IMR-90 (cell line): Measurements from ENCODE around the gene MYO9B. TPM values are rescaled to one million over a fixed set of nuclear protein-coding genes. Genes with fewer than 3 reads are reported as not detected.

Experiments
- ATAC-seq: fragments of 200-7000 bp; cut with Tn5 transposase; 2 replicates; pipeline ENCODE4 v1.9.1; 2020; ENCODE audit warnings: low read depth, mild to moderate bottlenecking, moderate library complexity
- BruUV-seq: library from RNA; stranded (reverse); fragments of 400-500 nt; replicated peaks from 2 replicates; lab custom pipeline; 2021; lab: Mats Ljungman, UMichigan
- CTCF ChIA-PET: fragments of 300-600 bp; formaldehyde crosslinking; extraction: SDS; loops from one replicate; lab custom pipeline; 2021; ENCODE audit warnings: antibody characterized with exemption; lab: Yijun Ruan, JAX
- POLR2A ChIA-PET: fragments of 300-600 bp; sonication (Branson Sonifier 250); formaldehyde crosslinking; loops from one replicate; lab custom pipeline; 2022; ENCODE audit warnings: antibody characterized with exemption; ENCODE audit not compliant: unreplicated experiment; lab: Charles Lee
- DNase-seq: peaks from one replicate; pipeline ENCODE4 v3.0.0; 2013
- H2AFZ ChIP-seq: replicated peaks from 2 replicates; pipeline ENCODE3; 2013; ENCODE audit warnings: low read length, mild to moderate bottlenecking; ENCODE audit not compliant: poor library complexity
- H2AK5ac ChIP-seq: 2 replicates; pipeline ENCODE4 v1.6.1; 2013; ENCODE audit warnings: low read depth, low read length, inconsistent platforms
- H2AK9ac ChIP-seq: replicated peaks from 2 replicates; pipeline ENCODE3; 2013; ENCODE audit warnings: mild to moderate bottlenecking, low read depth, low read length, moderate library complexity; ENCODE audit not compliant: poor library complexity
- H2BK120ac ChIP-seq: 2 replicates; pipeline ENCODE4 v1.6.1; 2013; ENCODE audit warnings: low read depth, low read length, inconsistent platforms
- H2BK15ac ChIP-seq: 3 replicates; pipeline ENCODE4 v1.6.1; 2013; ENCODE audit warnings: low read depth, low read length, inconsistent platforms
- H2BK20ac ChIP-seq: 2 replicates; pipeline ENCODE4 v1.6.1; 2013; ENCODE audit warnings: low read depth, mild to moderate bottlenecking, inconsistent platforms, low read length, moderate library complexity
- H2BK5ac ChIP-seq: 2 replicates; pipeline ENCODE4 v1.6.1; 2013; ENCODE audit warnings: mild to moderate bottlenecking, low read depth, low read length, inconsistent platforms; ENCODE audit not compliant: poor library complexity, severe bottlenecking
- H3K14ac ChIP-seq: replicated peaks from 2 replicates; pipeline ENCODE4 v1.6.1; 2013; ENCODE audit warnings: low read depth, low read length, inconsistent platforms
- H3K18ac ChIP-seq: 2 replicates; pipeline ENCODE4 v1.6.1; 2013; ENCODE audit warnings: low read depth, low read length, control low read depth
- H3K23ac ChIP-seq: 2 replicates; pipeline ENCODE4 v1.6.1; 2013; ENCODE audit warnings: low read depth, low read length, inconsistent platforms
- H3K27ac ChIP-seq: 2 replicates; pipeline ENCODE4 v1.5.1; 2013; ENCODE audit warnings: mild to moderate bottlenecking, control low read depth, low read length; ENCODE audit not compliant: insufficient read depth
- H3K27me3 ChIP-seq: 2 replicates; pipeline ENCODE4 v1.6.1; 2013; ENCODE audit warnings: low read length; ENCODE audit not compliant: control insufficient read depth, insufficient read depth
- H3K36me3 ChIP-seq: 2 replicates; pipeline ENCODE4 v1.6.1; 2013; ENCODE audit warnings: low read length, mixed read lengths; ENCODE audit not compliant: control insufficient read depth, insufficient read depth
- H3K4ac ChIP-seq: 2 replicates; pipeline ENCODE4 v1.6.1; 2013; ENCODE audit warnings: low read depth, low read length, inconsistent platforms
- H3K4me1 ChIP-seq: 2 replicates; pipeline ENCODE4 v1.6.1; 2013; ENCODE audit warnings: low read length, mixed read lengths; ENCODE audit not compliant: control insufficient read depth, insufficient read depth
- H3K4me2 ChIP-seq: 2 replicates; pipeline ENCODE4 v1.6.1; 2013; ENCODE audit warnings: low read depth, mild to moderate bottlenecking, control low read depth, low read length, moderate library complexity
- H3K4me3 ChIP-seq: 2 replicates; pipeline ENCODE4 v1.5.1; 2013; ENCODE audit warnings: low read depth, mild to moderate bottlenecking, control low read depth, low read length, moderate library complexity; ENCODE audit not compliant: insufficient read depth
- H3K56ac ChIP-seq: 2 replicates; pipeline ENCODE4 v1.6.1; 2013; ENCODE audit warnings: low read length, inconsistent platforms; ENCODE audit not compliant: insufficient read depth; ENCODE audit errors: extremely low read depth
- H3K79me1 ChIP-seq, 2 experiments: 2 replicates each; pipeline ENCODE4 v1.6.1; 2013; ENCODE audit warnings: low read length in 2 of 2, inconsistent platforms in 1 of 2, low read depth in 1 of 2
- H3K9ac ChIP-seq: 2 replicates; pipeline ENCODE4 v1.6.1; 2013; ENCODE audit warnings: low read depth, low read length, control low read depth
- H3K9me1 ChIP-seq: 2 replicates; pipeline ENCODE4 v1.6.1; 2013; ENCODE audit warnings: low read length, inconsistent platforms; ENCODE audit not compliant: insufficient read depth
- H3K9me3 ChIP-seq: 2 replicates; pipeline ENCODE4 v1.6.1; 2013; ENCODE audit warnings: low read length; ENCODE audit not compliant: control insufficient read depth, insufficient read depth
- H4K20me1 ChIP-seq: 2 replicates; pipeline ENCODE4 v1.6.1; 2013; ENCODE audit warnings: low read length, inconsistent platforms; ENCODE audit not compliant: insufficient read depth
- H4K5ac ChIP-seq: 2 replicates; pipeline ENCODE4 v1.6.1; 2013; ENCODE audit warnings: mild to moderate bottlenecking, low read depth, low read length, control low read depth
- H4K8ac ChIP-seq, 2 experiments: 2 replicates each; pipeline ENCODE4 v1.6.1; 2013; ENCODE audit warnings: low read depth in 2 of 2, low read length in 2 of 2, control low read depth in 1 of 2, inconsistent platforms in 1 of 2
- H4K91ac ChIP-seq: 2 replicates; pipeline ENCODE4 v1.6.1; 2013; ENCODE audit warnings: low read depth, low read length, inconsistent platforms; ENCODE audit not compliant: insufficient read depth
- BHLHE40 ChIP-seq: fragments of 150-350 bp; IDR thresholded peaks from 2 replicates; pipeline ENCODE4 v1.6.1; 2016; ENCODE audit warnings: mild to moderate bottlenecking, low read depth, low read length
- FOS ChIP-seq: fragments of 150-350 bp; IDR thresholded peaks from 2 replicates; pipeline ENCODE4 v1.6.1; 2016; ENCODE audit warnings: low read depth, low read length
- RFX5 ChIP-seq: IDR thresholded peaks from 2 replicates; pipeline ENCODE4 v1.8.0; 2012; ENCODE audit warnings: low read depth, mild to moderate bottlenecking, low read length, moderate library complexity
- WGBS, 2 experiments: methylation state at CpG; one replicate each; pipeline versions ENCODE4 v1.1.5 to v1.1.7; 2013; ENCODE audit warnings: missing lambda C conversion rate in 2 of 2; ENCODE audit not compliant: insufficient read length in 1 of 2; ENCODE audit errors: extremely low coverage in 2 of 2; 5-methylcytosine and 5-hydroxymethylcytosine counted together
- dilution Hi-C: fragments of 300-500 bp; cut with HindIII; formaldehyde crosslinking; loops from one replicate; pipeline ENCODE4 v1.14.3; 2018; ENCODE audit warnings: low sequenced_read_pairs; ENCODE audit not compliant: unreplicated experiment
- in situ Hi-C: fragments of 300-500 bp; cut with MboI; formaldehyde crosslinking; loops from 3 replicates; pipeline ENCODE4 v1.14.3; 2019; ENCODE audit warnings: low sequenced_read_pairs, inconsistent platforms, mixed read lengths
- intact Hi-C: fragments of 100-400 bp; cut with micrococcal nuclease; formaldehyde crosslinking; loops from 2 replicates; pipeline ENCODE4 v1.10.0; 2022
- polyA plus RNA-seq, 3 experiments: library from polyadenylated mRNA; depleted of rRNA; stranded (reverse); fragments of >200 nt; gene quantifications; 2 replicates each; pipeline ENCODE4 v1.2.3, GENCODE V29; 2012; ENCODE audit warnings: low replicate concordance in 1 of 3
- total RNA-seq: library from RNA; depleted of rRNA; stranded (reverse); fragments of >200 nt; gene quantifications from 2 replicates; pipeline ENCODE4 v1.2.3, GENCODE V29; 2012
- TF ChIP-seq, protein P1 (sequence below): fragments of 150-350 bp; IDR thresholded peaks from 2 replicates; pipeline ENCODE4 v1.6.1; 2016; ENCODE audit warnings: low read depth, mild to moderate bottlenecking, low read length, moderate library complexity, borderline replicate concordance

The MYO9B gene
- total and polyA plus RNA-seq, 2 of the 4 experiments (the other 2 are of a cell fraction): 61.8 to 77.8 TPM

DNA sequence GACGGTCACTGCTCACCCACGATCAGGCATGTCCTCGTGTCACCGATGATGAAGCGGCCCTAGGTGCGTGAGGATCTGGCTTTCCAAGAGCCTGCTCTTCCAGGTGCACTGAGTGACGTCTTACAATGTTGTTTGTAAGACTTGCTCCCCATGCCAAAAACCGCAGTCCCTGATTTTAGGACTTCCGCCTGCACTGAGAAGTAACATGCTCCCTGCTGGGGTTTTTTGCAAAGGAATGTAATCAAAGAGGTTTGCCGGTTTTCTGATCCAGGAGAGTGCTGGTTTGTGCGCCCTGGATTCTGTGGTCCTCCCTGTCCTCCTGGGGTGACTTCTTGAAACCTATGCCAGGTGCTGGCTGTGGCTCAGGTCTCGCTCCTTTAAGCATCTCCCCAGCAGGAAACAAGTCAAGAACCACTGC, 38.8 kb downstream of the MYO9B start:
- POLR2A ChIA-PET: no interaction called here
- Histone ChIP-seq H3K4ac (peak overlapping the region; percentile 41; the same call in 1 of the 2 replicates), H3K4me2 (peak overlapping the region; percentile 1; the same call in 1 of the 2 replicates), H4K8ac (peak overlapping the region; percentile 66 to 69; a peak in 1 of 4 replicates), H2BK20ac (no peak overlapping the region), H3K14ac (peak overlapping the region; percentile 12), H4K5ac (peak overlapping the region; percentile 35; the same call in 1 of the 2 replicates), H3K79me1 (peaks cover 33 to 97% of the 10 kb centered on the region in 2 experiments), H3K56ac (no peak overlapping the region; the same call in 1 of the 2 replicates), H3K4me3 (no peak overlapping the region), H3K27ac (peak overlapping the region; percentile 82), H2BK5ac (no peak overlapping the region), H3K9me1 (peaks cover 26% of the 10 kb centered on the region), H3K36me3 (peaks cover 51% of the 10 kb centered on the region), H3K23ac (peak overlapping the region; percentile 18; the same call in 1 of the 2 replicates), H2AK9ac (peak overlapping the region; percentile 4), H3K4me1 (peaks cover 11% of the 10 kb centered on the region), H4K91ac (no peak overlapping the region; the same call in 1 of the 2 replicates), H3K9me3 (no peaks in the 10 kb centered on the region), H2AFZ (peak overlapping the region; percentile 60), H3K9ac (no peak overlapping the region), H3K18ac (peak overlapping the region; percentile 7; the same call in 1 of the 2 replicates), H3K27me3 (no peaks in the 10 kb centered on the region), H2BK15ac (no peak overlapping the region; the same call in 2 of the 3 replicates), H2BK120ac (peak overlapping the region; percentile 56; the same call in 1 of the 2 replicates), H4K20me1 (peaks cover 82% of the 10 kb centered on the region), H2AK5ac (peak overlapping the region; percentile 51)
- 84% methylated on average over 6 of the region's 12 CpGs; no CpG with 5 or more reads in 1 of the 2 experiments for WGBS, 2 experiments
- ATAC-seq (no peak), DNase-seq (peak; percentile 57)
- no TSS peak for BruUV-seq
- dilution Hi-C loops: no loop called here
- TF ChIP-seq BHLHE40: no peak
- TF ChIP-seq, protein P1, sequence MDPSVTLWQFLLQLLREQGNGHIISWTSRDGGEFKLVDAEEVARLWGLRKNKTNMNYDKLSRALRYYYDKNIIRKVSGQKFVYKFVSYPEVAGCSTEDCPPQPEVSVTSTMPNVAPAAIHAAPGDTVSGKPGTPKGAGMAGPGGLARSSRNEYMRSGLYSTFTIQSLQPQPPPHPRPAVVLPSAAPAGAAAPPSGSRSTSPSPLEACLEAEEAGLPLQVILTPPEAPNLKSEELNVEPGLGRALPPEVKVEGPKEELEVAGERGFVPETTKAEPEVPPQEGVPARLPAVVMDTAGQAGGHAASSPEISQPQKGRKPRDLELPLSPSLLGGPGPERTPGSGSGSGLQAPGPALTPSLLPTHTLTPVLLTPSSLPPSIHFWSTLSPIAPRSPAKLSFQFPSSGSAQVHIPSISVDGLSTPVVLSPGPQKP: no peak
- no peak for TF ChIP-seq FOS
- TF ChIP-seq RFX5: no peak
- in situ Hi-C loops: no loop called here
- intact Hi-C loops: no loop called here
- CTCF ChIA-PET: no interaction called here
